Stimulated activated naive CD4-positive, alpha-beta T cell (primary cell): ENCODE results near the gene FAM236A.
"Not testable (repeated sequence)": the region's sequence is repeated elsewhere in the genome, so short reads cannot be mapped to it uniquely, and the experiment has no call there.

Experiments used
- DNase-seq, 6 experiments: peaks; one replicate each; lab custom pipeline; 2025; lab: John Stamatoyannopoulos, UW

FAM236A gene

GRCh38 chrX:72937906-72938305 lies at the start of gene FAM236A:
TSS of gene FAM236A (plus strand) at chrX:72938206. CDS start at chrX:72938263, 57 bp downstream.
- DNase-seq, result not testable (repeated sequence)

GRCh38 chrX:72889740-72890139 lies 48.3 kb upstream of the FAM236A start:
- not testable (repeated sequence) for DNase-seq

GRCh38 chrX:72912315-72912714 lies 25.7 kb upstream of the FAM236A start, which contains the start of gene FAM236C:
TSS of gene FAM236C (plus strand) at chrX:72912615. CDS start at chrX:72912715, 100 bp downstream.
- DNase-seq, result not testable (repeated sequence)

- DNase-seq, result not testable (repeated sequence)
These were observed 21.9 kb upstream of the FAM236A start for GRCh38 chrX:72916096-72916495.

- DNase-seq, result not testable (repeated sequence)
These were observed 5.7 kb upstream of the FAM236A start for GRCh38 chrX:72932283-72932682.

GRCh38 chrX:72936455-72936854 lies 1.6 kb upstream of the FAM236A start:
- not testable (repeated sequence) for DNase-seq

- DNase-seq, result not testable (repeated sequence)
These were observed 1.0 kb upstream of the FAM236A start for GRCh38 chrX:72936882-72937455.

- DNase-seq, result not testable (repeated sequence)
These were observed 4.3 kb downstream of the FAM236A start for GRCh38 chrX:72942272-72942671.

GRCh38 chrX:72943035-72943818 lies 5.2 kb downstream of the FAM236A start:
- DNase-seq, result not testable (repeated sequence)

- DNase-seq, result not testable (repeated sequence)
These were observed 5.8 kb downstream of the FAM236A start, which contains the start of gene DMRTC1 for GRCh38 chrX:72943819-72944169. TSS of gene DMRTC1 (minus strand) at chrX:72943837. CDS start at chrX:72875694, 68,143 bp downstream.

- DNase-seq, result not testable (repeated sequence)
These were observed 22.0 kb downstream of the FAM236A start for GRCh38 chrX:72959971-72960370.

GRCh38 chrX:72971859-72972258 lies 33.9 kb downstream of the FAM236A start:
- DNase-seq, result not testable (repeated sequence)

- DNase-seq, result not testable (repeated sequence)
These were observed 36.9 kb downstream of the FAM236A start for GRCh38 chrX:72974885-72975284.

GRCh38 chrX:72980894-72981469 lies 43.0 kb downstream of the FAM236A start:
- not testable (repeated sequence) for DNase-seq
